PFSK-1 (cell line): ENCODE data around the gene SYCN.

Experiments
- FOXP2 ChIP-seq: optimal IDR thresholded peaks from 2 replicates; pipeline ENCODE3; 2011; ENCODE audit warnings: borderline replicate concordance, control low read depth, inconsistent platforms; ENCODE audit not compliant: insufficient read depth; ENCODE audit errors: extremely low read length, extremely low read depth
- POLR2AphosphoS5 ChIP-seq: IDR thresholded peaks from 2 replicates; pipeline ENCODE4 v1.6.1; 2012; ENCODE audit warnings: low read depth, mild to moderate bottlenecking, control low read depth, low read length, moderate library complexity
- REST ChIP-seq, 2 experiments: IDR thresholded peaks; 2 replicates each; pipeline versions ENCODE4 v1.6.1 to v1.8.0; 2011 to 2012; ENCODE audit warnings: low read depth in 2 of 2, low read length in 2 of 2, control low read depth in 1 of 2, inconsistent platforms in 1 of 2, mild to moderate bottlenecking in 1 of 2, moderate library complexity in 1 of 2; ENCODE audit not compliant: insufficient read depth in 1 of 2
- SIN3A ChIP-seq: IDR thresholded peaks from 2 replicates; pipeline ENCODE4 v1.6.1; 2012; ENCODE audit warnings: mild to moderate bottlenecking, low read length, moderate library complexity, borderline replicate concordance; ENCODE audit not compliant: insufficient read depth
- TAF1 ChIP-seq: IDR thresholded peaks from 2 replicates; pipeline ENCODE4 v1.6.1; 2012; ENCODE audit warnings: low read length, control low read depth, borderline replicate concordance; ENCODE audit not compliant: insufficient read depth

SYCN gene

GRCh38 chr19:39179754-39180153, 24.3 kb downstream of the SYCN start:
- TF ChIP-seq REST (IDR thresholded peaks at IDR 0.05; ENCODE audit: insufficient read depth in 1 of 2, low read depth in 2 of 2, low read length in 2 of 2) (no peak), SIN3A (no peak), POLR2AphosphoS5 (no peak), FOXP2 (no peak), TAF1 (no peak)

- TF ChIP-seq FOXP2 (no peak), REST (IDR thresholded peaks at IDR 0.05; ENCODE audit: insufficient read depth in 1 of 2, low read depth in 2 of 2, low read length in 2 of 2) (no peak)
These were observed 25.6 kb downstream of the SYCN start for GRCh38 chr19:39178296-39179006.

GRCh38 chr19:39177736-39178135, 26.3 kb downstream of the SYCN start:
- no peak for TF ChIP-seq REST (IDR thresholded peaks at IDR 0.05; ENCODE audit: insufficient read depth in 1 of 2, low read depth in 2 of 2, low read length in 2 of 2)
- TF ChIP-seq SIN3A: no peak
- no peak for TF ChIP-seq TAF1
- no peak for TF ChIP-seq POLR2AphosphoS5
- no peak for TF ChIP-seq FOXP2

GRCh38 chr19:39177110-39177699, 26.9 kb downstream of the SYCN start:
- TF ChIP-seq SIN3A: no peak
- TF ChIP-seq POLR2AphosphoS5: no peak
- no peak for TF ChIP-seq FOXP2

GRCh38 chr19:39175564-39175963, 28.5 kb downstream of the SYCN start:
- TF ChIP-seq TAF1: no peak
- no peak for TF ChIP-seq POLR2AphosphoS5
- TF ChIP-seq REST (IDR thresholded peaks at IDR 0.05; ENCODE audit: insufficient read depth in 1 of 2, low read depth in 2 of 2, low read length in 2 of 2): no peak
- TF ChIP-seq SIN3A: no peak
- no peak for TF ChIP-seq FOXP2
